ENCODE measurements around the gene PGC. TPM values are rescaled to one million over a fixed set of nuclear protein-coding genes. Genes with fewer than 3 reads are reported as not detected.

Gene PGC
- total and polyA plus RNA-seq, 2 of the 8 experiments (the other 6 are each of a cell fraction or from before 2014, with no cell fraction given): 0.09 TPM; not detected in 1

DNA sequence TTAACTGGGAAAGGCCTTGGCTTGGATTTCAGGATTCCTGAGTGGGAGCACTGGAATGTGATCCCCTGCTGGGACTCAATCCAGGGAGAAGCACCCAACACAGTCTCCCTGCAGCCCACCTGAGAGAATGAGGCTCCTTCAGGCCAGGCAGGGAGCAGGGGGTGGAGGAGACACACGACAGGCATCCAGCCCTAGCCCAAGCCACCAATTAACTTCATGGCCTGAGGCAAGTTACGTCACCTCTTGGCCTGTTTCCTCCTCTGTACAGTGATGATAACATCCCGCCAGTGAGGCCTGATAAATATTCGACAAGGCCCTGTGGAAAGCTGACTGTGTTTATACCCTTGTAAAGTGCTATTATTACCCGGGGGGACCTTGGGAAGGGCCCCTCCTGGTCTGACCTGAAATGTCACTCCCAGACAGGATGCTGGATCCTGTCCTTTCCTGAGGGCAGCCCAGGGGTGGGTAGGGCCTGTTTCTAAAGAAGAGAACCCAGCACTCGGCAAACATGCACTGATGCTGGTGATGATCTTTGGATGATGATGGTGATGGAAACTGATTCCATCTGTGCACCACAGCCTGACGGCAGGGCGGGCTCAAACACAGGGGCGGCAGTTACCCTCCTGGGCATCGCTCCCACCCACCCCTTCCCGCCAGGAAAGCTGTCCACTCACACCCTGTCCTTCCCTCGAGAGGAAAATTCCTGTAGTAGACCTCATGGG is 20.1 kb upstream of the PGC start:
- CTCF ChIA-PET (ENCODE audit: partially characterized antibody): interaction anchor here (1.0 to 5.2 kb wide), 7 partner anchors 8 to 92 kb away, joined by 3 to 37 read pairs (median 6); partner anchors contain the start of gene TFEB
- Histone ChIP-seq H3K4ac (replicated peaks; ENCODE audit: insufficient read length, low read depth, low read length) (no peak overlapping the region), H4K8ac (ENCODE audit: extremely low read depth, insufficient read depth, low read length) (peak overlapping the region; percentile 75; the same call in 1 of the 2 replicates), H2BK15ac (ENCODE audit: low read length) (no peak overlapping the region), H3K27ac (ENCODE audit: low read depth, low read length) (no peak overlapping the region; the same call in 1 of the 2 replicates), H3K23me2 (ENCODE audit: low read depth, low read length) (no peaks in the 10 kb centered on the region), H4K20me1 (replicated peaks in 1 of 2; ENCODE audit: control insufficient read depth in 1 of 2, insufficient read depth in 2 of 2, low read length in 2 of 2) (no peaks in the 10 kb centered on the region), H2BK5ac (ENCODE audit: low read depth, low read length) (no peak overlapping the region), H3K23ac (ENCODE audit: insufficient read length) (no peak overlapping the region), H4K5ac (ENCODE audit: insufficient read length, low read depth, low read length) (no peak overlapping the region), H3K14ac (ENCODE audit: insufficient read length) (no peak overlapping the region), H2AK5ac (ENCODE audit: low read depth, low read length) (no peak overlapping the region), H2BK12ac (ENCODE audit: low read depth, low read length) (0 out of 2 replicates have a peak overlapping the region, but pooled peaks have one; percentile 27), H3K56ac (replicated peaks; ENCODE audit: insufficient read length, low read depth, low read length) (no peak overlapping the region), H3K79me2 (ENCODE audit: control insufficient read depth in 1 of 2, insufficient read depth in 2 of 2, low read length in 2 of 2) (no peaks in the 10 kb centered on the region), H2AFZ (ENCODE audit: low read length) (no peak overlapping the region), H3K9ac (replicated peaks in 1 of 4; ENCODE audit: extremely low read depth in 1 of 4, low read depth in 3 of 4, low read length in 3 of 4) (0 out of 7 replicates have a peak overlapping the region, but pooled peaks of 1 of the 4 experiments have one; percentile 21), H3K27me3 (replicated peaks in 1 of 4; ENCODE audit: control insufficient read depth in 3 of 4, extremely low read depth in 1 of 4, insufficient read depth in 3 of 4, low read length in 3 of 4) (no peaks in the 10 kb centered on the region), H3K9me3 (ENCODE audit: insufficient read depth in 2 of 2, low read depth in 1 of 2, low read length in 1 of 2) (no peaks in the 10 kb centered on the region), H3K79me1 (ENCODE audit: low read depth, low read length) (no peaks in the 10 kb centered on the region), H3K4me3 (ENCODE audit: extremely low read depth in 1 of 4, insufficient read depth in 2 of 4, low read depth in 3 of 4, low read length in 4 of 4) (no peak overlapping the region), H3K4me2 (ENCODE audit: insufficient read depth in 1 of 2, low read depth in 2 of 2, low read length in 2 of 2) (no peak overlapping the region), H2BK120ac (replicated peaks; ENCODE audit: low read depth, low read length) (no peak overlapping the region), H4K91ac (replicated peaks; ENCODE audit: insufficient read length, low read length) (no peak overlapping the region), H2BK20ac (ENCODE audit: low read length) (no peak overlapping the region), H3K36me3 (ENCODE audit: control insufficient read depth in 2 of 4, insufficient read depth in 4 of 4, low read length in 3 of 4) (peaks cover 0 to 4% (median 2%) of the 10 kb centered on the region in 4 experiments; a peak in 5 of 8 replicates), H3K4me1 (replicated peaks in 1 of 4; ENCODE audit: control insufficient read depth in 3 of 4, insufficient read depth in 4 of 4, low read length in 3 of 4) (no peaks in the 10 kb centered on the region; a peak in 1 of 7 replicates), H3K18ac (ENCODE audit: extremely low read depth, low read length) (no peak overlapping the region)
- WGBS, 2 experiments (ENCODE audit: extremely low coverage in 1 of 2, insufficient coverage in 1 of 2, insufficient read length in 1 of 2, insufficient replicate concordance in 2 of 2, low coverage in 1 of 2, low lambda C conversion rate in 2 of 2, missing lambda C conversion rate in 1 of 2): 91% methylated on average over 12 of the region's 12 CpGs; no CpG with 5 or more reads in 1 of the 2 experiments
- DNase-seq (ENCODE audit: low read depth in 1 of 2, low spot score in 2 of 2) (no peak), FAIRE-seq (no peak)
- POLR2A ChIA-PET (ENCODE audit: partially characterized antibody): interaction anchor here (0.9 to 1.4 kb wide), 2 partner anchors 10 to 284 kb away, joined by 3 read pairs; partner anchors contain the start of gene TAF8
- TF ChIP-seq CEBPB (IDR thresholded peaks at IDR 0.05; ENCODE audit: low read depth, low read length) (no peak), CREB1 (IDR thresholded peaks at IDR 0.05) (no peak), NANOG (IDR thresholded peaks at IDR 0.05; ENCODE audit: insufficient read depth, low read depth, low read length, poor library complexity, severe bottlenecking) (no peak), NRF1 (IDR thresholded peaks at IDR 0.05; ENCODE audit: low read depth, low read length) (no peak), GABPA (IDR thresholded peaks at IDR 0.05; ENCODE audit: borderline replicate concordance, insufficient read depth, low read length) (no peak), SP1 (IDR thresholded peaks at IDR 0.05; ENCODE audit: low read depth, low read length) (no peak), KDM5A (IDR thresholded peaks at IDR 0.05; ENCODE audit: low read length) (no peak), BRCA1 (IDR thresholded peaks at IDR 0.05; ENCODE audit: low read depth, low read length) (no peak), SIRT6 (IDR thresholded peaks at IDR 0.05; ENCODE audit: low read length) (no peak), TAF1 (IDR thresholded peaks at IDR 0.05; ENCODE audit: low read depth, low read length) (no peak), TAF7 (optimal IDR thresholded peaks at IDR 0.05; ENCODE audit: borderline replicate concordance, low read depth, low read length) (no peak)
- TF ChIP-seq, protein P1, sequence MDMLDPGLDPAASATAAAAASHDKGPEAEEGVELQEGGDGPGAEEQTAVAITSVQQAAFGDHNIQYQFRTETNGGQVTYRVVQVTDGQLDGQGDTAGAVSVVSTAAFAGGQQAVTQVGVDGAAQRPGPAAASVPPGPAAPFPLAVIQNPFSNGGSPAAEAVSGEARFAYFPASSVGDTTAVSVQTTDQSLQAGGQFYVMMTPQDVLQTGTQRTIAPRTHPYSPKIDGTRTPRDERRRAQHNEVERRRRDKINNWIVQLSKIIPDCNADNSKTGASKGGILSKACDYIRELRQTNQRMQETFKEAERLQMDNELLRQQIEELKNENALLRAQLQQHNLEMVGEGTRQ (IDR thresholded peaks at IDR 0.05; ENCODE audit: low read length): no peak

All from H1 (cell line).